A673 (cell line): Measurements from ENCODE around the gene PCIF1. TPM values are rescaled to one million over a fixed set of nuclear protein-coding genes. Genes with fewer than 3 reads are reported as not detected.

Experiments used
- BruUV-seq: library from RNA; stranded (reverse); fragments of 400-500 nt; replicated peaks from 2 replicates; lab custom pipeline; 2021; lab: Mats Ljungman, UMichigan
- CTCF ChIA-PET: fragments of 300-600 bp; sonication (Branson Sonifier 250); formaldehyde crosslinking; loops from one replicate; lab custom pipeline; 2022; ENCODE audit warnings: antibody characterized with exemption; lab: Charles Lee
- POLR2A ChIA-PET: fragments of 300-600 bp; sonication (Branson Sonifier 250); formaldehyde crosslinking; loops from one replicate; lab custom pipeline; 2022; ENCODE audit warnings: antibody characterized with exemption; ENCODE audit not compliant: low non-redundant PET; lab: Charles Lee
- DNase-seq: peaks from one replicate; pipeline ENCODE4 v3.0.0-alpha.2; 2015; ENCODE audit warnings: low spot score
- H3K27ac ChIP-seq: fragments of 200-600 bp; sonication (generic); 2 replicates; pipeline ENCODE4 v1.5.1; 2016; ENCODE audit warnings: mixed run types, low read depth, mild to moderate bottlenecking, mixed read lengths, antibody characterized with exemption, low read length; ENCODE audit not compliant: poor library complexity, severe bottlenecking
- H3K27me3 ChIP-seq: fragments of 200-600 bp; sonication (generic); replicated peaks from 2 replicates; pipeline ENCODE4 v1.6.1; 2017; ENCODE audit warnings: mixed run types, low read depth, mild to moderate bottlenecking, mixed read lengths, antibody characterized with exemption, low read length; ENCODE audit not compliant: insufficient read depth, poor library complexity
- H3K36me3 ChIP-seq: fragments of 200-600 bp; sonication (generic); 2 replicates; pipeline ENCODE4 v1.6.1; 2016; ENCODE audit warnings: mixed run types, mild to moderate bottlenecking, mixed read lengths, antibody characterized with exemption, low read length; ENCODE audit not compliant: insufficient read depth, poor library complexity, severe bottlenecking
- H3K4me1 ChIP-seq: fragments of 200-600 bp; sonication (generic); 2 replicates; pipeline ENCODE4 v1.6.1; 2017; ENCODE audit warnings: mixed run types, mild to moderate bottlenecking, mixed read lengths, antibody characterized with exemption, low read length; ENCODE audit not compliant: insufficient read depth, poor library complexity, severe bottlenecking
- H3K4me3 ChIP-seq: fragments of 200-600 bp; sonication (generic); 2 replicates; pipeline ENCODE4 v1.5.1; 2016; ENCODE audit warnings: low read depth, mixed run types, mild to moderate bottlenecking, mixed read lengths, low read length; ENCODE audit not compliant: poor library complexity, severe bottlenecking
- H3K9me3 ChIP-seq: fragments of 200-600 bp; sonication (generic); 2 replicates; pipeline ENCODE4 v1.6.1; 2016; ENCODE audit warnings: mixed run types, low read depth, mild to moderate bottlenecking, mixed read lengths, antibody characterized with exemption, low read length; ENCODE audit not compliant: poor library complexity, severe bottlenecking
- CTCF ChIP-seq: fragments of 300-800, 200-600 bp; sonication (generic); conservative IDR thresholded peaks from 2 replicates; pipeline ENCODE4 v1.5.1; 2017; ENCODE audit warnings: low read depth, mild to moderate bottlenecking, antibody characterized with exemption, low read length, moderate library complexity, mixed read lengths
- EZH2 ChIP-seq: fragments of 200-600 bp; sonication (generic); IDR thresholded peaks from 2 replicates; pipeline ENCODE4 v1.6.1; 2017; ENCODE audit warnings: borderline replicate concordance, low read depth, mild to moderate bottlenecking, mixed read lengths, antibody characterized with exemption, low read length; ENCODE audit not compliant: poor library complexity, severe bottlenecking
- intact Hi-C: fragments of 100-400 bp; cut with micrococcal nuclease; formaldehyde crosslinking; loops from one replicate; pipeline ENCODE4 v1.10.0; 2022; ENCODE audit not compliant: unreplicated experiment
- total RNA-seq: library from RNA; stranded (reverse); gene quantifications from 2 replicates; pipeline ENCODE4 v1.2.3, GENCODE V29; 2021

The PCIF1 gene
- total RNA-seq, 1 experiment from 2014 or later = 47.5 TPM

GRCh38 chr20:45934046-45934585 lies 367 bp upstream of the PCIF1 start:
- peaks cover 13% of the 10 kb centered on the region for H3K36me3 ChIP-seq
- ChIA-PET POLR2A (interaction anchor here (0.5 kb wide), 1 partner anchor 430 kb away, joined by 3 read pairs; no protein-coding TSS in a partner anchor), CTCF (interaction anchor here (0.8 kb wide), 1 partner anchor 36 kb away, joined by 4 read pairs; no protein-coding TSS in a partner anchor)
- DNase-seq = peak; percentile 79
- peaks cover 32% of the 10 kb centered on the region for H3K4me1 ChIP-seq
- TSS peak; percentile 77 for BruUV-seq
- H3K27ac ChIP-seq = peak overlapping the region; percentile 100
- TF ChIP-seq CTCF (no peak), EZH2 (no peak)
- intact Hi-C loops = no loop called here
- peak overlapping the region; percentile 97 for H3K4me3 ChIP-seq
- no peaks in the 10 kb centered on the region for H3K27me3 ChIP-seq
- H3K9me3 ChIP-seq = no peaks in the 10 kb centered on the region

GRCh38 chr20:45935416-45936046 lies 1.0 kb downstream of the PCIF1 start:
- no peak for DNase-seq
- CTCF ChIA-PET = interaction anchor here (0.6 to 0.7 kb wide), 2 partner anchors 51 to 186 kb away, joined by 3 to 6 read pairs; no protein-coding TSS in a partner anchor

GRCh38 chr20:45937765-45938164 lies 3.3 kb downstream of the PCIF1 start:
- H3K4me1 ChIP-seq = peaks cover 36% of the 10 kb centered on the region
- POLR2A ChIA-PET = no interaction called here
- no peaks in the 10 kb centered on the region for H3K27me3 ChIP-seq
- no TSS peak for BruUV-seq
- no peaks in the 10 kb centered on the region for H3K9me3 ChIP-seq
- TF ChIP-seq CTCF = no peak
- TF ChIP-seq EZH2 = no peak
- no peak overlapping the region for H3K4me3 ChIP-seq
- no peak for DNase-seq
- intact Hi-C loops = no loop called here
- H3K27ac ChIP-seq = peak overlapping the region; percentile 79
- peaks cover 41% of the 10 kb centered on the region for H3K36me3 ChIP-seq
- CTCF ChIA-PET = no interaction called here

More at GRCh38 chr20:45935416-45936046, 1.0 kb downstream of the PCIF1 start:
- TF ChIP-seq EZH2 (no peak), CTCF (no peak)
- H3K27me3 ChIP-seq = no peaks in the 10 kb centered on the region
- H3K9me3 ChIP-seq = no peaks in the 10 kb centered on the region
- peak overlapping the region; percentile 97 for H3K4me3 ChIP-seq
- H3K4me1 ChIP-seq = peaks cover 36% of the 10 kb centered on the region
- TSS peak; percentile 80 for BruUV-seq
- POLR2A ChIA-PET = interaction anchor here (0.6 to 0.7 kb wide), 2 partner anchors 96 to 116 kb away, joined by 10 to 11 read pairs; no protein-coding TSS in a partner anchor
- intact Hi-C loops = no loop called here
- H3K36me3 ChIP-seq = peaks cover 27% of the 10 kb centered on the region
- H3K27ac ChIP-seq = peak overlapping the region; percentile 100
